K562 treated with DMSO at 1 percent for 48 hours (cell line): ENCODE measurements around the gene ZNF101. TPM values are rescaled to one million over a fixed set of nuclear protein-coding genes. Genes with fewer than 3 reads are reported as not detected.

Experiments used
- total RNA-seq: library from RNA; unstranded; fragments of 300-600 nt; gene quantifications from 2 replicates; pipeline ENCODE4 v1.2.3, GENCODE V29; 2022; ENCODE audit warnings: low replicate concordance; ENCODE audit errors: extremely low read depth

Gene ZNF101
- total RNA-seq, result not detected in 2 replicates

GRCh38 chr19:19668230-19669012, at the start of gene ZNF101:
Gene ZNF101, plus strand, starts transcription at chr19:19668839. Its CDS starts 125 bp downstream, at chr19:19668964.

GRCh38 chr19:19627621-19628500, 40.8 kb upstream of the ZNF101 start, which contains the start of gene LPAR2:
Gene LPAR2, minus strand, starts transcription at chr19:19628220. Its CDS starts 945 bp downstream, at chr19:19627275.

GRCh38 chr19:19643158-19644053, 25.2 kb upstream of the ZNF101 start, which contains the start of gene GMIP:
Gene GMIP, minus strand, starts transcription at chr19:19643657. Its CDS starts 128 bp downstream, at chr19:19643529.

GRCh38 chr19:19663256-19664120, 5.2 kb upstream of the ZNF101 start, which contains the start of gene ATP13A1:
Gene ATP13A1, minus strand, starts transcription at chr19:19663676. Its CDS starts 10 bp downstream, at chr19:19663666.

GRCh38 chr19:19732579-19733501, 64.2 kb downstream of the ZNF101 start, which contains the start of gene ZNF14:
Gene ZNF14, minus strand, starts transcription at chr19:19733112. Its CDS starts 154 bp downstream, at chr19:19732958.

Other genes starting within 250 kb of the ZNF101 start
- gene TSSK6, start 153.3 kb upstream of the ZNF101 start, total RNA-seq, result not detected in 2 replicates
- gene NDUFA13, start 152.6 kb upstream of the ZNF101 start, total RNA-seq, result not detected in 2 replicates
- not detected in 2 replicates for gene YJEFN3, start 139.9 kb upstream of the ZNF101 start, total RNA-seq
- gene CILP2, start 130.6 kb upstream of the ZNF101 start, total RNA-seq, result not detected in 2 replicates
- not detected in 2 replicates for gene PBX4, start 50.2 kb upstream of the ZNF101 start, total RNA-seq
- not detected in 2 replicates for gene LPAR2, start 40.6 kb upstream of the ZNF101 start, total RNA-seq
- not detected in 2 replicates for gene GMIP, start 25.2 kb upstream of the ZNF101 start, total RNA-seq
- gene ATP13A1, start 5.2 kb upstream of the ZNF101 start, total RNA-seq, result 205 TPM in 1 of 2 replicates, not detected in the other
- gene ZNF14, start 64.3 kb downstream of the ZNF101 start, total RNA-seq, result not detected in 2 replicates
- not detected in 2 replicates for gene ZNF506, start 152.9 kb downstream of the ZNF101 start, total RNA-seq
- gene ZNF253, start 197.0 kb downstream of the ZNF101 start, total RNA-seq, result not detected in 2 replicates
- gene ZNF93, start 232.1 kb downstream of the ZNF101 start, total RNA-seq, result not detected in 2 replicates